Gastrocnemius medialis (tissue), 4 donors: ENCODE results near the gene LCAT.

ENCODE experiments used
- CTCF ChIP-seq, 5 experiments: fragments of 450-650 bp in 3 of 5; fragments of 200-600 bp in 2 of 5; sonication (generic) in 2 of 5; IDR thresholded peaks in 4 of 5; conservative IDR thresholded peaks in 1 of 5; 1 replicate in 4 of 5; 2 replicates in 1 of 5; pipeline ENCODE4 v1.5.1; 2016 to 2019; ENCODE audit warnings: antibody characterized with exemption in 5 of 5, mild to moderate bottlenecking in 3 of 5, moderate library complexity in 3 of 5
- POLR2A ChIP-seq, 2 donors: fragments of 450-650 bp; IDR thresholded peaks; one replicate each; pipeline ENCODE4 v1.6.1; 2017; ENCODE audit warnings: antibody characterized with exemption in 2 of 2, mild to moderate bottlenecking in 2 of 2, moderate library complexity in 2 of 2

GRCh38 chr16:67892899-67893742 lies 50.8 kb downstream of the LCAT start, which contains the start of gene PSKH1:
- peak in 2 of 5 experiments; percentile 20 to 24 for TF ChIP-seq CTCF (IDR thresholded peaks at IDR 0.05 in 4 of 5, conservative IDR thresholded peaks at IDR 0.05 in 1 of 5)
- peak; percentile 98 for TF ChIP-seq POLR2A (IDR thresholded peaks at IDR 0.05)
